ENCODE data around the gene C3orf70. TPM values are rescaled to one million over a fixed set of nuclear protein-coding genes. Genes with fewer than 3 reads are reported as not detected.

Gene C3orf70
- polyA plus RNA-seq, 1 experiment: 3.9 TPM

GRCh38 chr3:185029086-185029485 is 123.8 kb downstream of the C3orf70 start:
- CTCF ChIA-PET: interaction anchor here (0.6 to 1.3 kb wide), 3 partner anchors 8 to 1588 kb away, joined by 3 read pairs; no protein-coding TSS in a partner anchor
- Histone ChIP-seq H3K4me3 (ENCODE audit: low read depth, low read length) (no peak overlapping the region), H3K36me3 (ENCODE audit: control insufficient read depth, insufficient read depth, low read length) (no peaks in the 10 kb centered on the region), H3K27me3 (ENCODE audit: control insufficient read depth, insufficient read depth, low read length) (no peaks in the 10 kb centered on the region)
- POLR2A ChIA-PET: no interaction called here
- no peak for TF ChIP-seq CTCF (IDR thresholded peaks at IDR 0.05; ENCODE audit: insufficient read depth, low read depth, low read length)
- DNase-seq (ENCODE audit: low read depth): no peak

DNA sequence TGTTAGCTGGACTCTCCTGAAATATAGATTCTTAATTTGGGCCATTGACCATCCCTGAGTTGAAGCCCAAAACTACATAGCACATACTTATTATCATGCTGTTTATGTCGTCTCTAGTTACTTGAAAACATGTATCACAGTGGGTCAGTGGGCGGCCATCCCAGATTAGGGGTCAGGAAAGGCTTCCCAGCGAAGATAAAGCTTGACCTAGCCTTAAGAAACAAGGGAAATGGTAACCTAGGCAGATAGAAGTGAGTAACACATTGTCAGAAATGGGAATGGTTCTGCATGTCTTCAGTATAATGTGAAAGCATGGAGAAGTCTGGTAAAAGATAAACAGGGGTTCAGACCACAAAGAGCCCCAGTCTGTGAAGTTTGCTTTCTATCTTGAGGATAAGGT is 124.7 kb downstream of the C3orf70 start:
- no peak for DNase-seq (ENCODE audit: low read depth)
- no peaks in the 10 kb centered on the region for H3K27me3 ChIP-seq (ENCODE audit: control insufficient read depth, insufficient read depth, low read length)
- TF ChIP-seq CTCF (IDR thresholded peaks at IDR 0.05; ENCODE audit: insufficient read depth, low read depth, low read length): no peak
- H3K4me3 ChIP-seq (ENCODE audit: low read depth, low read length): no peak overlapping the region
- POLR2A ChIA-PET: no interaction called here
- H3K36me3 ChIP-seq (ENCODE audit: control insufficient read depth, insufficient read depth, low read length): no peaks in the 10 kb centered on the region
- CTCF ChIA-PET: no interaction called here

Other genes starting within 250 kb of the C3orf70 start
- 5.2 and 6.0 TPM in 2 replicates for gene EHHADH, start 101.0 kb upstream of the C3orf70 start, polyA plus RNA-seq (2011; rRNA removed)
- 8.9 and 16.1 TPM in 2 replicates for gene MAP3K13, start 210.1 kb upstream of the C3orf70 start, polyA plus RNA-seq (2011; rRNA removed)